Upper lobe of left lung (tissue), 6 donors: ENCODE measurements around the gene PNCK. TPM values are rescaled to one million over a fixed set of nuclear protein-coding genes. Genes with fewer than 3 reads are reported as not detected.

Source experiments
- ATAC-seq, 2 donors: fragments of 200-7000 bp; cut with Tn5 transposase; one replicate each; pipeline ENCODE4 v1.9.1; 2022; ENCODE audit warnings: mild to moderate bottlenecking in 2 of 2, moderate library complexity in 2 of 2; ENCODE audit not compliant: low FRiP score in 2 of 2
- DNase-seq, 2 donors: peaks; one replicate each; pipeline ENCODE4 v3.0.0-alpha.2; 2019 to 2020
- H3K27ac ChIP-seq, 4 donors: fragments of 200-600 bp; sonication (generic); one replicate each; pipeline ENCODE4 v1.5.1; 2016 to 2019
- H3K27me3 ChIP-seq, 4 donors: fragments of 200-600 bp; sonication (generic); one replicate each; pipeline ENCODE4 v1.5.1; 2017 to 2019
- H3K36me3 ChIP-seq, 4 donors: fragments of 200-600 bp; sonication (generic); one replicate each; pipeline ENCODE4 v1.5.1; 2016 to 2019
- H3K4me1 ChIP-seq, 4 donors: fragments of 200-600 bp; sonication (generic); one replicate each; pipeline ENCODE4 v1.5.1; 2018 to 2019
- H3K4me3 ChIP-seq, 4 donors: fragments of 200-600 bp; sonication (generic); one replicate each; pipeline ENCODE4 v1.5.1; 2017 to 2019; ENCODE audit warnings: mild to moderate bottlenecking in 2 of 4, moderate library complexity in 1 of 4
- H3K9me3 ChIP-seq, 4 donors: fragments of 200-600 bp; sonication (generic); one replicate each; pipeline ENCODE4 v1.5.1; 2018 to 2019
- CTCF ChIP-seq, 6 experiments: fragments of 450-650 bp in 4 of 6; fragments of 200-600 bp in 2 of 6; sonication (generic) in 2 of 6; IDR thresholded peaks; one replicate each; pipeline ENCODE4 v1.5.1; 2016 to 2019; ENCODE audit warnings: antibody characterized with exemption in 6 of 6
- EP300 ChIP-seq, 4 donors: sonication (generic); formaldehyde crosslinking; IDR thresholded peaks; one replicate each; pipeline ENCODE4 v1.5.1; 2017; ENCODE audit warnings: antibody characterized with exemption in 4 of 4, control low read depth in 2 of 4
- POLR2A ChIP-seq, 4 donors: fragments of 450-650 bp; IDR thresholded peaks; one replicate each; pipeline ENCODE4 v1.5.1; 2016 to 2017; ENCODE audit warnings: antibody characterized with exemption in 4 of 4, mild to moderate bottlenecking in 2 of 4
- POLR2AphosphoS5 ChIP-seq, 2 donors: sonication (generic); formaldehyde crosslinking; IDR thresholded peaks; one replicate each; pipeline ENCODE4 v1.5.1; 2017; ENCODE audit warnings: antibody characterized with exemption in 2 of 2
- WGBS, 2 donors: methylation state at CpG; one replicate each; pipeline ENCODE4 v1.1.5; 2017 to 2018; 5-methylcytosine and 5-hydroxymethylcytosine counted together
- total RNA-seq, 6 donors: library from RNA; depleted of rRNA in 4 of 6; stranded (reverse); fragments of >200 nt in 4 of 6; gene quantifications; one replicate each; pipeline versions ENCODE4 v1.1.0 to v1.2.1, GENCODE V29; 2016 to 2021
- donor health status: DM: no; HTN: no; CAD: no; lungs with moderate emphysema.
- donor health status: DM: no; HTN: yes; CAD: no; lungs with severe emphysema.

Gene PNCK
- total RNA-seq, 6 donors from 2014 or later: 0.47 to 5.2 TPM; not detected in 4

DNA sequence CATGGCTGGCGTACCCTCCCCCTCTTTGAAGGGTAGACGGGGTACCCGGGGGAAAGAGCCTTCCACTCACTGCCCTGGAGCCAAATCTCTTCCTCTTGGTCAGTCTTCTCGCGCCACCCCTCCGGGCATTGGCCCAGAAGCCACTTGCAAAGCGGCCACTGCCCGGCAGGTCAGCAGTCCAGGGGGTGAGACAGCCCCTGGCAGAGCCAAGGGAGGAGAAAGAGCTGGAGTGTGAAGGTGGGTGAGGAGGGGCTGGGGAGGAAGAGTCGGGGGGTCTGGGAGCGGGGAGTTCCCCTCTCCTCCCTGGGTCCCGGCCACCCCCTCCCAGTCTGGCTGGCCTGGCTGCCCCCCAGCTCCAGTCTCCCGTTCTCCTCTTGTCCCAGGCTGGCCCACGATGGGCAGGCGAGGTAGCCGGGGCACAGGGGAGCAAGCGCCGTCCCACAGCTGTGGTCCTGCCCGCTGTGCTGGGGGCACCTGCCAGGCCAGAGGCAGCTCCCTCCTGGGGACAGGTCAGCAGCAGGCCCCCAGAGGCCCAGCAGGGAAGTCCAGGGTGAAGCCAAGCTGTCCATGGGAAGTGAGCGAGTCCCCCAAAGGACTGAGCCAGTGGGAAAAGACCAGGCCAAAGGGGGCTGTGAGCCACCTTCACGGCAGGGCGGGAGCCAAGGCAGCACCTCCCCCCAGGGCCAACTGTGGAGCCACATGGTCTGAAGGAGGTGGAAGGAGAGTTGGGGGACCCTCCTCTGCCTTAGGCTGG is 48.2 kb downstream of the PNCK start:
- WGBS, 2 donors: 90 to 100% methylated on average over 1 to 21 of the region's 21 CpGs

DNA sequence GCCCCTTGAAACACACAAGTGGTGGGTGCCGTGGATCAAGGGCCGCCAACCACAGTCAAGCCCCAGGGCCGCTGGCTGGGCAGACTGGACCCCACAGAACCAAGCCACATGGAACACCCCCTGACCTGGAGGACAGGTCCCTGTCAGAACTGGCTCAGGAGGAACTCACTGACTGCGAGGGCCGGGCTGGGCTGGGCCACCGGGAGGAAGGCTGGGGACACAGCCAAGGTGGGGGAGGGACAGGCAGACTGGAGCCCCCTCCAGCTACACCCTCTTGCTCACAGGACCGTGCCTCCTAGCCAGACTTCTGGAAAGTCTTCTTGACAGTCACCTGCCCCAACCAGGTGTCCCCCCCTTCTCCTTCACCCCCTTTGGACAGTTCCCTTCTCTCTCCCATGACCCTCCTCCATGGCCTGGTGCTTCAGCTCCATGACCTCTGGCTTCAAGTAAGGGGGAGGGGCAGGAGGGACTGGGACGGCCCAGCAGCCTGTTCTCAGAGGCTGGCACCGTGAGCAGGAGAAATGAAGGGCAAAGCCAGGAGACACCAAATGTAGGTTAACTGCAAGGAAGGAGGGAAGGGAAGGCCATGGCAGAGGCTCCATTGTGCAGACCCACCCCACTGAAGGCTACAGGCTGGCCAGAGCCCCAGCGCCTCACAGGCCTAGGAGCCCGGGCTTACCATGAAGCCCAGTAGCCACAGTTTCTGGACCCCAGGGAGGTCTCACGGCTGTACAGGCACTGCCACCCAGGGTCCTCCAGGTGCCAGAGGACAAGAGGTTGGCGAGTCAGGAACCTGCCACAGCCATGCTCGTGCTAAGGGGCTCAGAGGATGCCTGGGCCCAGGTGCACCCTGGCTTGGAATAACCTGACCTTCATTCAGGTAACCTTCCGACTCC is 49.2 kb downstream of the PNCK start:
- H3K27ac ChIP-seq: no peak overlapping the region

More for the DNA sequence above, 48.2 kb downstream of the PNCK start:
- Histone ChIP-seq H3K36me3 (no peaks in the 10 kb centered on the region), H3K4me3 (no peak overlapping the region), H3K27me3 (no peaks in the 10 kb centered on the region), H3K27ac (no peak overlapping the region), H3K4me1 (no peaks in the 10 kb centered on the region), H3K9me3 (no peaks in the 10 kb centered on the region)
- ATAC-seq (no peak), DNase-seq (no peak)
- TF ChIP-seq EP300 (IDR thresholded peaks at IDR 0.05): no peak
- no peak for TF ChIP-seq POLR2A (IDR thresholded peaks at IDR 0.05)
- no peak for TF ChIP-seq POLR2AphosphoS5 (IDR thresholded peaks at IDR 0.05)
- no peak for TF ChIP-seq CTCF (IDR thresholded peaks at IDR 0.05)

GRCh38 chrX:153623310-153624029 is 50.1 kb downstream of the PNCK start:
- Histone ChIP-seq H3K4me1 (no peaks in the 10 kb centered on the region), H3K27me3 (no peaks in the 10 kb centered on the region), H3K36me3 (no peaks in the 10 kb centered on the region), H3K4me3 (no peak overlapping the region), H3K27ac (no peak overlapping the region), H3K9me3 (no peaks in the 10 kb centered on the region)
- DNase-seq (no peak), ATAC-seq (no peak)
- 76 to 90% methylated on average over 4 to 16 of the region's 16 CpGs for WGBS, 2 donors
- no peak for TF ChIP-seq POLR2A (IDR thresholded peaks at IDR 0.05)
- TF ChIP-seq EP300 (IDR thresholded peaks at IDR 0.05): no peak
- TF ChIP-seq POLR2AphosphoS5 (IDR thresholded peaks at IDR 0.05): no peak
- no peak for TF ChIP-seq CTCF (IDR thresholded peaks at IDR 0.05)

More for the DNA sequence above, 49.2 kb downstream of the PNCK start:
- no peaks in the 10 kb centered on the region for H3K27me3 ChIP-seq
- no peaks in the 10 kb centered on the region for H3K9me3 ChIP-seq
- H3K4me3 ChIP-seq: no peak overlapping the region
- no peaks in the 10 kb centered on the region for H3K4me1 ChIP-seq
- TF ChIP-seq EP300 (IDR thresholded peaks at IDR 0.05): no peak
- TF ChIP-seq POLR2AphosphoS5 (IDR thresholded peaks at IDR 0.05): no peak
- no peak for TF ChIP-seq POLR2A (IDR thresholded peaks at IDR 0.05)
- no peak for TF ChIP-seq CTCF (IDR thresholded peaks at IDR 0.05)
- no peak for DNase-seq
- 58 to 84% methylated on average over 3 to 15 of the region's 15 CpGs for WGBS, 2 donors
- no peaks in the 10 kb centered on the region for H3K36me3 ChIP-seq
- ATAC-seq: no peak

- DNase-seq (no peak), ATAC-seq (no peak)
- no peaks in the 10 kb centered on the region for H3K9me3 ChIP-seq
- H3K4me1 ChIP-seq: no peaks in the 10 kb centered on the region
- WGBS, 2 donors: 41 to 67% methylated on average over 13 to 17 of the region's 17 CpGs
- no peaks in the 10 kb centered on the region for H3K36me3 ChIP-seq
- H3K27ac ChIP-seq: no peak overlapping the region
- no peaks in the 10 kb centered on the region for H3K27me3 ChIP-seq
- no peak for TF ChIP-seq EP300 (IDR thresholded peaks at IDR 0.05)
- no peak for TF ChIP-seq CTCF (IDR thresholded peaks at IDR 0.05)
- TF ChIP-seq POLR2AphosphoS5 (IDR thresholded peaks at IDR 0.05): no peak
- no peak for TF ChIP-seq POLR2A (IDR thresholded peaks at IDR 0.05)
- no peak overlapping the region for H3K4me3 ChIP-seq
Measured at GRCh38 chrX:153622661-153623309, 50.8 kb downstream of the PNCK start.
